Ishikawa (cell line): ENCODE measurements around the gene ADAM10.
A peak's percentile ranks its signal among the peaks of the same experiment; 100 is the strongest.

Source experiments
- CEBPB ChIP-seq: IDR thresholded peaks from 2 replicates; pipeline ENCODE4 v1.6.1; 2012
- CREB1 ChIP-seq: IDR thresholded peaks from 2 replicates; pipeline ENCODE4 v1.6.1; 2012; ENCODE audit warnings: low read depth
- EGR1 ChIP-seq: IDR thresholded peaks from 2 replicates; pipeline ENCODE4 v1.6.1; 2012
- FOXM1 ChIP-seq: IDR thresholded peaks from 2 replicates; pipeline ENCODE4 v1.6.1; 2012; ENCODE audit warnings: low read depth, borderline replicate concordance
- RAD21 ChIP-seq: IDR thresholded peaks from 2 replicates; pipeline ENCODE4 v1.6.1; 2012; ENCODE audit warnings: low read depth
- TAF1 ChIP-seq: IDR thresholded peaks from 2 replicates; pipeline ENCODE4 v1.6.1; 2012; ENCODE audit warnings: low read depth, mild to moderate bottlenecking
- TCF12 ChIP-seq: IDR thresholded peaks from 2 replicates; pipeline ENCODE4 v1.6.1; 2012; ENCODE audit warnings: low read depth
- TEAD4 ChIP-seq: IDR thresholded peaks from 2 replicates; pipeline ENCODE4 v1.6.1; 2012
- USF1 ChIP-seq: IDR thresholded peaks from 2 replicates; pipeline ENCODE4 v1.6.1; 2012
- YY1 ChIP-seq: IDR thresholded peaks from 2 replicates; pipeline ENCODE4 v1.6.1; 2012; ENCODE audit warnings: low read depth
- ZBTB7A ChIP-seq: IDR thresholded peaks from 2 replicates; pipeline ENCODE4 v1.6.1; 2012; ENCODE audit warnings: low read depth
- TF ChIP-seq, protein P1 (sequence below): IDR thresholded peaks from 2 replicates; pipeline ENCODE4 v1.6.1; 2012; ENCODE audit warnings: low read depth, mild to moderate bottlenecking
- TF ChIP-seq, protein P2 (sequence below): IDR thresholded peaks from 2 replicates; pipeline ENCODE4 v1.6.1; 2012

Gene ADAM10

DNA sequence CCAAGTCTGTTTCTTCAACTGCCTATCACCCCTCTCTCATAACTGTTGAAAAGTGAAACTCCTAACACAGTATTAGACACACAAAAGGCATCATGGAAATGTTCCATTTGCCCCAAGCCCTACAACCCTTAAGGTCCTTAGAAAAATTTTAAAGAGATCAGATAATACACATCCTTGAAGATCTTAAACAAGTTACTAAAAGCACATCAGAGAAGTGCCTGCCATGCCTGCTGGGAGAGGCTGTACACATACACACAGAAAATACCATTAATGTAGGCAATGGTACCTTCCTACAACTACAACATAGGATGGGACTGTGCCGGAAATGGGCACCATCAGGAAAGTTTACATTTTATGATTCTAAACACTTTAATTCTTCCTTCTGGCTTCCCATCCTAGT is 3.3 kb downstream of the ADAM10 start:
- no peak for TF ChIP-seq CEBPB
- TF ChIP-seq CREB1, result no peak
- TF ChIP-seq, protein P1, sequence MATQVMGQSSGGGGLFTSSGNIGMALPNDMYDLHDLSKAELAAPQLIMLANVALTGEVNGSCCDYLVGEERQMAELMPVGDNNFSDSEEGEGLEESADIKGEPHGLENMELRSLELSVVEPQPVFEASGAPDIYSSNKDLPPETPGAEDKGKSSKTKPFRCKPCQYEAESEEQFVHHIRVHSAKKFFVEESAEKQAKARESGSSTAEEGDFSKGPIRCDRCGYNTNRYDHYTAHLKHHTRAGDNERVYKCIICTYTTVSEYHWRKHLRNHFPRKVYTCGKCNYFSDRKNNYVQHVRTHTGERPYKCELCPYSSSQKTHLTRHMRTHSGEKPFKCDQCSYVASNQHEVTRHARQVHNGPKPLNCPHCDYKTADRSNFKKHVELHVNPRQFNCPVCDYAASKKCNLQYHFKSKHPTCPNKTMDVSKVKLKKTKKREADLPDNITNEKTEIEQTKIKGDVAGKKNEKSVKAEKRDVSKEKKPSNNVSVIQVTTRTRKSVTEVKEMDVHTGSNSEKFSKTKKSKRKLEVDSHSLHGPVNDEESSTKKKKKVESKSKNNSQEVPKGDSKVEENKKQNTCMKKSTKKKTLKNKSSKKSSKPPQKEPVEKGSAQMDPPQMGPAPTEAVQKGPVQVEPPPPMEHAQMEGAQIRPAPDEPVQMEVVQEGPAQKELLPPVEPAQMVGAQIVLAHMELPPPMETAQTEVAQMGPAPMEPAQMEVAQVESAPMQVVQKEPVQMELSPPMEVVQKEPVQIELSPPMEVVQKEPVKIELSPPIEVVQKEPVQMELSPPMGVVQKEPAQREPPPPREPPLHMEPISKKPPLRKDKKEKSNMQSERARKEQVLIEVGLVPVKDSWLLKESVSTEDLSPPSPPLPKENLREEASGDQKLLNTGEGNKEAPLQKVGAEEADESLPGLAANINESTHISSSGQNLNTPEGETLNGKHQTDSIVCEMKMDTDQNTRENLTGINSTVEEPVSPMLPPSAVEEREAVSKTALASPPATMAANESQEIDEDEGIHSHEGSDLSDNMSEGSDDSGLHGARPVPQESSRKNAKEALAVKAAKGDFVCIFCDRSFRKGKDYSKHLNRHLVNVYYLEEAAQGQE, result no peak
- TF ChIP-seq FOXM1, result no peak
- no peak for TF ChIP-seq TEAD4

DNA sequence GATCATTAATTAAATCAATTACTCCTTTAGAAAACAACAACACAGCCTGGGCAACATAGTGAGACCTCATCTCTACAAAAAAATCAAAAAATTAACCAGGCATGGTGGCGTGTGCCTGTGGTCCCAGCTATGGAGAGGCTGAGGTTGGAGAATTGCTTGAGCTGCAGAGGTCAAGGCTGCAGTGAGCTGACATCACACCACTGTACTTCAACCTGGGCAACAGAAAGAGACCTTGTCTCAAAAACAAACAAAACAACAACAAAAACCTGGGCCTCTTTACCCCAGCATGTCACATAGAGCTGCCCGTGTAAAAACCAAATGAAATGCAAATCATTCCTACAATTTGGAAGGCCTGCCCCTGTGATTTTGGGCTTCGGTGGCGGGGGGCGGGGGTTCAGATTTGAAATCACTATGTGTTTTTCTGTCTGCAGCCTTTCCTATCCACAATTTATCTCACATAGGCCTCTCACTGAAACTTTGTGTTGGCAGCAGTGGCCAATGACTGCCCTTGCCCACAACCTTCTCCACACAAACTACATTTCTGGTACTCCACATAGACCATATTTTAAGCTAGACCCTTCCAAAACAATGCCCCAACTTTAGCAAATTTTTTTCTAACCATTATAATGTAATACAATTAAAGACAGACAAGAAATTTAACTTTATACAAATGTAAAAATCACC is 6.5 kb downstream of the ADAM10 start:
- no peak for TF ChIP-seq EGR1
- no peak for TF ChIP-seq YY1
- no peak for TF ChIP-seq CEBPB
- no peak for TF ChIP-seq TAF1
- TF ChIP-seq, protein P1, result no peak
- no peak for TF ChIP-seq USF1
- TF ChIP-seq RAD21, result no peak

DNA sequence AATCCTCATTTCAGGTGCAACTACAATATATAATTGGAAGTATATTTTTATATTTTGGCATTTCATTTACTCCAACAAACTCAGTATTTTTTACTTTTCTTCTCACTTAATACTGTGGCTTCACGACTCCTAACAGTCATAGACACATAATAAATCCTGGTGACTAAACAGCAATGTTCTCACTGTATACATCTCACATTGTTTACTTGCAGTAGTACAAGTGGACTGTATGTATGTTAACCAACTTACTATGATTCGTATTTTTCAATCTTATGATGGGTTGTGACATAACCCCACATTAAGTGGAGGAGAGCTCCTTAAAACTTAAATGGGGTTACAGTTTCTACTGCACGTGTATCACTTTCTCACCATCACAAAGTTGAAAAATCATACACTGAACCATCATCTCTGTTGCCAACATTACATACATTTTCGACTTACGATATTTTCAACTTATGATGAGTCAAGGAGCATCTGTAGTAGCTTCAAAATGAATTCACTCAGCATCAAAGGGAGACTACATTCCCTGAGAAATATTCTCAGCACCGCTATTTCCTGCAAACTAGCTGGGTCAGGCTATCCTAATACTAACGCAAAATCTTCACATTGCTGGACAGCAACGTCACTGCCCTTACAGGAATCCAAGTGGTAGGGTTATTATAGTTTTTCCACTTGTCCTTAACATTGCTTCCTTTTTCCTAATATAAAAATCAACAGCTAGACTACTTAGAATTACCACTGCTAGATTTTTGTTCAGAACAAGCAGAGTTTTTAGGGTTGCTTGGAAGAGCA is 7.3 kb downstream of the ADAM10 start:
- no peak for TF ChIP-seq TEAD4
- no peak for TF ChIP-seq FOXM1
- TF ChIP-seq RAD21, result no peak
- TF ChIP-seq, protein P2, sequence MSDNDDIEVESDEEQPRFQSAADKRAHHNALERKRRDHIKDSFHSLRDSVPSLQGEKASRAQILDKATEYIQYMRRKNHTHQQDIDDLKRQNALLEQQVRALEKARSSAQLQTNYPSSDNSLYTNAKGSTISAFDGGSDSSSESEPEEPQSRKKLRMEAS, result no peak
- TF ChIP-seq, protein P1, result peak; percentile 31; the same call in 1 of the 2 replicates

- TF ChIP-seq USF1 (no peak), TCF12 (no peak), EGR1 (no peak), RAD21 (no peak), ZBTB7A (no peak), YY1 (no peak), CEBPB (no peak)
- TF ChIP-seq, protein P1, result no peak
Observed at GRCh38 chr15:58741032-58741431, 8.5 kb downstream of the ADAM10 start.
